HEK293T (cell line): ENCODE data around the gene CLASRP.

Experiments
- BHLHE40 ChIP-seq: fragments of 450-650 bp; IDR thresholded peaks from 2 replicates; pipeline ENCODE4 v1.6.1; 2016; ENCODE audit warnings: mild to moderate bottlenecking, moderate library complexity, borderline replicate concordance
- CTBP1 ChIP-seq: fragments of 450-650 bp; IDR thresholded peaks from 2 replicates; pipeline ENCODE4 v1.6.1; 2016; ENCODE audit warnings: borderline replicate concordance
- FOXA1 ChIP-seq: fragments of 450-650 bp; IDR thresholded peaks from 2 replicates; pipeline ENCODE4 v1.6.1; 2016; ENCODE audit warnings: mild to moderate bottlenecking
- FOXK2 ChIP-seq: fragments of 450-650 bp; IDR thresholded peaks from 2 replicates; pipeline ENCODE4 v1.6.1; 2016; ENCODE audit warnings: mild to moderate bottlenecking
- FOXM1 ChIP-seq: fragments of 450-650 bp; IDR thresholded peaks from 2 replicates; pipeline ENCODE4 v1.6.1; 2017; ENCODE audit warnings: mild to moderate bottlenecking, borderline replicate concordance
- HDGF ChIP-seq: fragments of 450-650 bp; IDR thresholded peaks from 2 replicates; pipeline ENCODE4 v1.6.1; 2017; ENCODE audit warnings: antibody characterized with exemption, borderline replicate concordance
- LEF1 ChIP-seq: fragments of 450-650 bp; IDR thresholded peaks from 2 replicates; pipeline ENCODE4 v1.6.1; 2017; ENCODE audit warnings: mild to moderate bottlenecking, borderline replicate concordance
- TARDBP ChIP-seq: fragments of 450-650 bp; IDR thresholded peaks from 2 replicates; pipeline ENCODE4 v1.6.1; 2016
- ZNF384 ChIP-seq: fragments of 450-650 bp; IDR thresholded peaks from 2 replicates; pipeline ENCODE4 v1.6.1; 2016

DNA sequence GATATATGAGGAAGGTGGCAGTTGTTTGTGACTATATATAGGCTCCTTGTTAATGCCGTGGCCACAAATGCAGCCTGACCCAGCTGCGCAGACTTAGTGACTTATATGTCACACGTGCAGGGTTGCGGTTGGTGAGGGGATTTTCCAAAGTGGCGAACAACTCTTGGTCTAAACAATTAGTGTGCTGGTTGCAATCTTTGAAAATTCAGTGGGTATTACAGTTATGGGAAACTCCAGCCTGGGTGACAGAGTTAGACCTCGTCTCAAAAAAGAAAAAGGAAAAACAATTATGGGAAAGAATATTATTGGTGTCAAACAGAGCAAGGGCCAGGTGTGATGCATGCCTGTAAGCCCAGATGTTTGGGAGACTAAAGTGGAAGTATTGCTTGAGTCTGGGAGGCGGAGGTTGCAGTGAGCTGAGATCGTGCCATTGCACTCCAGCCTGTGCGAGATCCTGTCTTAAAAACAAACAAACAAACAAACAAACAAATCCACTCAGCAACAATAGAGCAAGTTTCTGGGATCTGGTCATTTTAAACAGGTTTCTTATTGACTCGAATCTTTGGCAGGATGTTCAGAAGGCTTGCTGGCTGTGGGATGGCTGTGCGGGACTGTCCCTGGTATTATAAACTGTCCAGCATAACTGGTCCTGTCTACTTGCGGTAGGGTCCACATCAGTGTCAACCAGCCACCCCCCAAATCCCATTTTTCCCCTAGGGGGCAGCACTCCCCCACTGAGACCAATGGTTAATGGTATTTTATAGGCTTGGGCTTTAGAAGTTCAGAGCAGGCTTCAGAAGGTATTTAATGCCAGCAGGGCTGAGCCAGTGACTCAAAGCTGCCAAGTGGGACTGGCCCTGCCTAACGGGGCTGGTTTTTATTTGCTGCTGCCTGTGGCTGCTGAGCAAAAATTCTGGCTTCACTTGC is 22.2 kb upstream of the CLASRP start:
- no peak for TF ChIP-seq FOXK2
- TF ChIP-seq HDGF, result no peak
- no peak for TF ChIP-seq CTBP1
- no peak for TF ChIP-seq FOXA1
- no peak for TF ChIP-seq TARDBP
- no peak for TF ChIP-seq FOXM1
- no peak for TF ChIP-seq ZNF384
- TF ChIP-seq LEF1, result no peak
- TF ChIP-seq BHLHE40, result no peak
